HG03521 (cell line): ENCODE measurements around the gene PITX1.
"Not testable (repeated sequence)": the region's sequence is repeated elsewhere in the genome, so short reads cannot be mapped to it uniquely, and the experiment has no call there.

Experiments
- ATAC-seq: cut with Tn5 transposase; IDR thresholded peaks from one replicate; pipeline ENCODE4 v1.9.1; 2021; ENCODE audit warnings: mild to moderate bottlenecking, moderate library complexity; ENCODE audit not compliant: unreplicated experiment

Gene PITX1

GRCh38 chr5:135011355-135012032 lies 22.5 kb downstream of the PITX1 start:
- ATAC-seq = no peak

- ATAC-seq = no peak
Measured at GRCh38 chr5:135010502-135011354, 23.3 kb downstream of the PITX1 start.

GRCh38 chr5:135009736-135010501 lies 24.1 kb downstream of the PITX1 start:
- ATAC-seq = no peak

DNA sequence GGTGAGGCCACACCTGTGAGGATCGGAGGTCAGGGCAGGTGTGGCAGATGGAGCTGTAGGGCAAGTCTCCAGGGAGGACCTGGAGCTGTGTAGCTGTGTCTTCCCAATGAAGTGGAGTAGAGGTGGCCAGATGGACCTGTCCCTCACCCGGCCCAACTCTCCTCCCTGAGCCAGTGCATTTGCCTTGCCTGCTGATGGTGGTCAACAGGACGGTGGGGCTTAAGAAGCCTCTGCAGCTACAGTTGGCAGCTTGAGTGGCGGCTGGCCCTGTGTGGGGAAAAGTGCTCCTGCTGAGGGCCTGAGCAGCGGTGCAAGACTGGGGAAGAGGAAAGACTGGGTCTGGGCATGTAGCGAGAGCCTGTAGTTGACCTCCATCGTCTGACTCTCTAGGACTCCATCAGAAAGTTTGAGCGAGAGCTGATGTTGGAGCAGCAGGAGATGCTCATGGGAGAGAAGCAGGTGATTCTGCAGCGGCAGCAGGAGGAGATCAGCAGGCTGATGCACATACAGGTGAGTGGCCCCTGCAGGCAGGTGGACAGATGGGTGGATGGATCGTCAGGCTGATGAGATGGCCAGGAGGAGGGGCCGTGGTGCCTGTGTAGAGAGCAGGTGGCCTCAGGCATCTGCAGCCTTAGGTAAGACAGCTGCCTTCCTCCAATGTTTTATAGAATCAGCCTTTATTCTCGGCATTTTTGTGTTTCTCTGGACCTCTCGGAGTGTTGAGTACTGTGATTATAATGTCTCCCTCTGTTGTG lies 24.9 kb downstream of the PITX1 start:
- ATAC-seq = no peak

DNA sequence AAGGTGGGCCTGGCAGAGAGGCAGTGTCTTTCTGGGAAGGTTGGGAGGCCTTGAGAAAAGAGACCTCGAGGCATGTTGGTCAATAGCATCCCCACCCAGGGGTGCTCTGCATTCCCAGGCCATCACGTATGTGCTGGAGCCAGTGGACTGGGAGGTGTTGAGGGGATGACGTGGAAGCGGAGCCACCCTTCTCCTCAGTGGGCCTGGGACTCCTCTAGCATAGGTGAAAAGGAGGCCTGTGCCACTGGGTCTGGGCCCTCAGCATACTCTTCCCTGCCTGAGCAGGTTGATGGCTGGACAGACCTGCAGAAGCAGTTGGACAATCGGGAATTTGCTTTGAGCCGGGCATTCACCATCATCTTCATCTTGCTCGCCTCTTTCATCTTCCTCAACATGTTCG lies 25.5 kb downstream of the PITX1 start:
- ATAC-seq = no peak

GRCh38 chr5:135007749-135008363 lies 26.2 kb downstream of the PITX1 start:
- no peak for ATAC-seq

GRCh38 chr5:135007305-135007704 lies 26.7 kb downstream of the PITX1 start:
- ATAC-seq = no peak

- no peak for ATAC-seq
Measured at GRCh38 chr5:135005076-135005475, 29.0 kb downstream of the PITX1 start.

DNA sequence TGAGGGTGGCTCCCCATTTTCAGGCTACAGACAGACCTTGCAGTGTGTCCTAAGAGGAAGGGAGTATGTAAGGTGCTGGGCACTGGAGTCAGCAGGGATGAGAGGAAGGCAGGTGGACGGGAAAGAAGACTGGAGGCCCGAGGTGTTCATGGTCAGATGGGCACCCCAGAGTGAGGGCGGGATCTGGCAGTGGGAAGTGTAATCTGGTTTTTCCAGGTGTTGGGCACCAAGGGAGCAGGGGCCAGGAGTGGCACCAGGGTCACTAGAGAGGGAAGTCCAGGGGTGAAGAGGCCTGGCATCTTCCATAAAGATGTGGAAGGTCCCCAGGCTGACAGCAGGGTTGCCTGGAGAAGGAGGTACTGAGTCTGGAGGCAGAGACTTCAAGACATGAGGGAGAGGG lies 29.7 kb downstream of the PITX1 start:
- no peak for ATAC-seq

GRCh38 chr5:134998068-134998467 lies 36.0 kb downstream of the PITX1 start:
- not testable (repeated sequence) for ATAC-seq

DNA sequence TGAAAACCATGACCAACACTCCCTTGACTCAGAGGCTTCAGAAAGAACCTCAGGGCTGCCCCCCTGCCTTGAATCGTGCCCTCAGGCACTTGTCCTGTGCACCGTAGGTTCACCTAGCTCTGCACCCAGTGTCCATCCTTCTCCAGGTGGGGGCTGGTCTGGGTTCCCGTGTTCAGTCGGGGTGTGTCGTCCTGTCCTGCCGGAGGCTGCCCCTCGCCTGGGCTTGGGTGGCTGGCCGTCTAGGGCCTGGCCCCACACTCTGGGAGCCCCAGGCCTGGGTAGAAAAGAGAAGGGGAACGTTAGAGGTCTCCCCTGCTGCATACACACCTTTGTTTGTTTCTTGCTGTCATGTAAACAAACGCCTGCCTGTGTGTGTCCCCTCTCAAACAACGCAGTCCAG lies 37.0 kb downstream of the PITX1 start:
- no peak for ATAC-seq

DNA sequence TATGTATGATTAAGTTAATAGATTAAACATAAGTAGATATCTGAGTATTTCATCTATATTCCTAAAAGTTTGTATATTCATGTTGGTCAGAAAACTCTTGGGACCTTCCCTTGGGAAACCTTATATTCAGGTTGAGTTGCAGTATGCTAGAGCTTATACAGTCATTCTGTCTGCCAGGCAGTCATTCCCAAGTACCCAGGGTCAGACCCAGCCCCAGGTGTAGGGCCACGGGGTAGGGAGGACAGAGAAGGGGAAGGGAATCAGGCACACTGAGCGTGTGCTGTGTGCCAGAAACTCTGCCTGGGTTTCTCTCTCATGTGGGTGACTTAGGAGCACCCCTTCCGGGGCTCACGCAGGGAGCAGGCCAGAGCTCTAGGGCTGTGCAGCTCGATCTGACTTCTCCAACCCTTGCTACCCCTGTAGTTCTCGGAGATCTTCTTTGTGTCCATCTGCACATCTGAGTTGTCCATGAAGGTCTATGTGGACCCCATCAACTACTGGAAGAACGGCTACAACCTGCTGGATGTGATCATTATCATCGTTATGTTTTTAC lies 38.1 kb downstream of the PITX1 start:
- ATAC-seq = no peak

GRCh38 chr5:134994560-134995156 lies 39.4 kb downstream of the PITX1 start:
- ATAC-seq = no peak

- no peak for ATAC-seq
Measured at GRCh38 chr5:134993161-134993560, 40.9 kb downstream of the PITX1 start.

DNA sequence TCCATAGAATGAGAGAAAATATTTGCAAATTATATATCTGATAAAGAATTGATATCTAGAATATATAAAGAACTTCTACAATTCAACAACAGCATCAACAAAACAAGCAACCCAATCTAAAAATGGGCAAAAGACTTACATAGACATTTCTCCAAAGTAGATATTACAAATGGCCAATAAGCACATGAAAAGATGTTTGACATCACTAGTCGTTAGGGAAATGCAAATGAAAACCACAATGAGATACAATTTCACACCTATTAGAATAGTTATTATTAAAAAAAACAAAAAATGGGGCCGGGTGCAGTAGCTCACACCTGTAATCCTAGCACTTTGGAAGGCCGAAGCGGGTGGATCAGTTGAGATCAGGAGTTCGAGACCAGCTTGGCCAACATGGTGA lies 41.9 kb downstream of the PITX1 start:
- no peak for ATAC-seq

DNA sequence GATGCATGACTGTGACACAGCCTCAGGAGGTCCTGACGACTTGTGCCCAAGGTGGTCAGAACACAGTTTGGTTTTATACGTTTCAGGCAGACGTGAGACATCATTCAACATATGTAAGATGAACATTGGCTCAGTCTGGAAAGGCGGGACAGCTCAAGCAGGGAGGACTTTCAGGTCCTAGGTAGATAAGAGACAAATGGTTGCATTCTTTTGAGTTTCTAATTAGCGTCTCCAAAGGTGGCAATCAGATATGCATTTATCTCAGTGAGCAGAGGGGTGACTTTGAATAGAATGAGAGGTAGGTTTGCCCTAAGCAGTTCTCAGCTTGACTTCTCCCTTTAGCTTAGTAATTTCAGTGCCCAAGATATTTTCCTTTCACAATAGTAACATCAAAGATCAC lies 43.8 kb downstream of the PITX1 start:
- not testable (repeated sequence) for ATAC-seq

DNA sequence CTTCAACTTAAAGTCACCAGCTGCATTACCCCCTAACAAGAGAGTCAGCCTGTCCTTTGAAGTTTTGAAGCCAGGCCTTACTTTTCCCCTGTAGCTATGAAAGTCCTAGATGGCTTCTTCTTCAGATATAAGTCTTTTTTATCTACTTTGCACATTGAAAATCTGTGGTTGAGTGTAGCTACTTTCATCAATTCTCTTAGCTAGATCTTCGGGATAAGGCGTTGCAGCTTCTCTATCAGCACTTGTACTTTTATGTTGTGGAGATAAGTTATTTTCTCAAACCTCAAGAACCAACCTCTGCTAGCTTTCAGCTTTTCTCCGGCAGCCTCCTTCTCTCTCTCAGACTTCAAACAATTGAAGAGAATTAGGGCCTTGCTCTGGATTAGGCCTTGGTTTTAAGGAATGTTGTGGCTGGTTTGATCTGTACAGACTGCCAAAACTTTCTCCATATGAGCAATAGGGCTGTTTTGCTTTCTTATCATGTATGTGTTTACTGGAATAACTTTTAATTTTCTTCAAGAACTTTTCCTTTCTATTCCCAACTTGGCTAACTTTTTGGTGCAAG lies 44.7 kb downstream of the PITX1 start:
- no peak for ATAC-seq

GRCh38 chr5:134982230-134982629 lies 51.8 kb downstream of the PITX1 start:
- ATAC-seq = no peak

- no peak for ATAC-seq
Measured at GRCh38 chr5:134979416-134979815, 54.6 kb downstream of the PITX1 start.
